VCaP (cell line): ENCODE results near the gene DNAJA2.
"Not testable (repeated sequence)": the region's sequence is repeated elsewhere in the genome, so short reads cannot be mapped to it uniquely, and the experiment has no call there.

ENCODE experiments used
- H3K27ac ChIP-seq: fragments of 450-650 bp; 2 replicates; pipeline ENCODE4 v1.5.1; 2017
- CTCF ChIP-seq: fragments of 450-650 bp; conservative IDR thresholded peaks from 2 replicates; pipeline ENCODE4 v1.5.1; 2017; ENCODE audit warnings: mild to moderate bottlenecking, moderate library complexity

Gene DNAJA2

GRCh38 chr16:46961373-46962353 lies 11.8 kb downstream of the DNAJA2 start:
- no peak for TF ChIP-seq CTCF
- H3K27ac ChIP-seq: no peak overlapping the region

GRCh38 chr16:46954562-46954961 lies 18.9 kb downstream of the DNAJA2 start:
- TF ChIP-seq CTCF: no peak
- no peak overlapping the region for H3K27ac ChIP-seq

DNA sequence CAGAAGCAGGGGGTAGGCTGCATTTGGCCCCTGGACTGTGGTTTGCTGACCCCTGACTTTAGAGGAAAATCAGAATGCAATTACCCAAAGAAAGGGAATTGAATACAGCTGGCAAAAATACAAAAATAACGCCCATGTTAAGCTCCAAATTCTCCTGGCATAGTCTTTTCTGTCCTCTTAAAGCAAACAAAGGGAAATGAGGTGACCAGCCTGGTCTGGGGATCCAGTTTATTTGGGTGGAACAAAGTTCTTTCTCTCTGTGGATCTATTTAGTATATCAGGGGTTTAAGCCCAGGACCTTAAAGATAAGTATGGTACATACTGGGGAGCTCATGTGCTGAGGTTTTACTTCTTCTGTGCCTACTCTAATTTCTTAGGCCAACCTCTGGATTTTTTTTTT lies 23.5 kb downstream of the DNAJA2 start:
- H3K27ac ChIP-seq: peak overlapping the region; percentile 62
- TF ChIP-seq CTCF: no peak

DNA sequence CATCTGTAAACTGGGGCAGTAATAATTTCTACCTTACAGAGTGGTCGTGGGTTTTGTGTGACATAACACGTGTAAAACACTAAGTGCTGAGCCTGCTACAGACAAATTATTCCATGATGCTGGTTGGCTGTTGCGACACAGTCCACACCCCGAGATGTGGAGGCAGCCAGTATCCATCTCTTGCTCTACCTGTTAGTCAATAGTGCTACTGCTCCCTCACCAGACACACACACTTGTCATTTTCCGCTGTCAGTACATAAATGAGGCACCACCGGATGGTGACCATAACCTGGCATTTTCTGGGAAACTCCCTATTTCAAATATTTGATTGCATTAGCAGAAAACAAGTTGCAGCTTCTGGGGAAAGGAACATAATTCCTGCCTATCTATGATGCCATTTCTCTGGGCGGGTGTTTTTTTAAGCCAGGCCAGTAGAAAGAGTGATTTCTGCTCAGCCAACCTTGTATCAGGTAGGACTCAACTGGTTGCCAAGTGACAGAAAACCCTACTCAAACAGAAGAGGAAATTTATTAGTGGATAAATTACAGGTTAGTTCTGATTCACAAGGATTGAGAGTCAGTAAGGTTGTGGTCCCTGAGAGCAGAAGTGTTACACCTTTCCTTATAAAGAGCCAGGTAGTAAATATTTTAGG lies 24.1 kb downstream of the DNAJA2 start:
- peak overlapping the region; percentile 62 for H3K27ac ChIP-seq
- TF ChIP-seq CTCF: no peak

- no peak for TF ChIP-seq CTCF
- H3K27ac ChIP-seq: peak overlapping the region; percentile 62
Measured at GRCh38 chr16:46948548-46949166, 24.8 kb downstream of the DNAJA2 start.

DNA sequence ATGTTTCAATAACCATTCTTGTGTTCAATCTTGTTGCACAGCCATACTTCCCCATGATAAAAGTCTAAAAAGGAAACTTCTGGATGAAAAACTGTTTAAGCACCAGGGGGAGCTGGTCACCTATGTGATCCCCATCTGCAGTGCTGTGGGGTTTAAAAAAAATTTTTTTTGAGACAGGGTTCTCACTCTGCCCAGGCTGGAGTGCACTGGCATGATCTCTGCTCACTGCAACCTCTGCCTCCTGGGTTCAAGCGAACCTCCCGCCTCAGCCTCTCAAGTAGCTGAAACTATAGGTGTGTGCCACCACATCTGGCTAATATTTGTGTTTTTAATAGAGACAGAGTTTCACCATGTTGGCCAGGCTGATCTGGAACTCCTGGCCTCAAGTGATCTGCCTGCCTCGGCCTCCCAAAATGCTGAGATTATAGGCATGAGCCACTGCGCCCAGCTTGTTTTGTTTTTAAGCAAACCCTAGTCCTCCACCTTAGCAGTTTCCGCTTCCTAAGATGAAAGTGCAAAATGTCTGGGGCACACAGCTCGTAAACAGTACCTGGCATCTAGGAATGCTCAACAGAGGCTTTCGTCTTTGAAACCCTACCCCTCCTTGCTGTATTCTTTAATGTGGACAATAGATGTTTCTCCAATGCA lies 25.4 kb downstream of the DNAJA2 start:
- H3K27ac ChIP-seq: peak overlapping the region; percentile 62; the same call in 1 of the 2 replicates
- peak; percentile 70 for TF ChIP-seq CTCF

- not testable (repeated sequence) for H3K27ac ChIP-seq
Measured at GRCh38 chr16:46944713-46945112, 28.8 kb downstream of the DNAJA2 start.
